Activated naive CD4-positive, alpha-beta T cell treated with anti-CD3 and anti-CD28 coated beads, Interleukin-2, amount 50 U/mL, for 72 hours (primary cell): ENCODE data around the gene WNT7A. TPM values are rescaled to one million over a fixed set of nuclear protein-coding genes. Genes with fewer than 3 reads are reported as not detected.
"Not testable (repeated sequence)": the region's sequence is repeated elsewhere in the genome, so short reads cannot be mapped to it uniquely, and the experiment has no call there.

ENCODE experiments used
- ATAC-seq, 2 donors: fragments of 150-1000 bp; cut with Tn5 transposase; 2 replicates each; pipeline ENCODE4 v1.10.0; 2021; ENCODE audit warnings: mild to moderate bottlenecking in 2 of 2, moderate library complexity in 2 of 2
- DNase-seq, 2 donors: peaks; one replicate each; pipeline ENCODE4 v3.0.0; 2021 to 2022; ENCODE audit warnings: low spot score in 2 of 2
- H3K27ac Mint-ChIP-seq, 2 donors: one replicate each; pipeline ENCODE4 v1.8.0; 2022; ENCODE audit warnings: mild to moderate bottlenecking in 2 of 2, mixed read lengths in 2 of 2
- H3K36me3 Mint-ChIP-seq, 2 donors: one replicate each; pipeline ENCODE4 v1.8.0; 2022; ENCODE audit warnings: mixed read lengths in 2 of 2
- H3K9me3 Mint-ChIP-seq, 2 donors: one replicate each; pipeline ENCODE4 v1.8.0; 2022; ENCODE audit warnings: mixed read lengths in 2 of 2
- total RNA-seq, 2 donors: library from RNA; stranded (reverse); gene quantifications; one replicate each; pipeline ENCODE4 v1.2.3, GENCODE V29; 2022

WNT7A gene
- total RNA-seq: under 1 TPM; 0.06 to 0.14 TPM

DNA sequence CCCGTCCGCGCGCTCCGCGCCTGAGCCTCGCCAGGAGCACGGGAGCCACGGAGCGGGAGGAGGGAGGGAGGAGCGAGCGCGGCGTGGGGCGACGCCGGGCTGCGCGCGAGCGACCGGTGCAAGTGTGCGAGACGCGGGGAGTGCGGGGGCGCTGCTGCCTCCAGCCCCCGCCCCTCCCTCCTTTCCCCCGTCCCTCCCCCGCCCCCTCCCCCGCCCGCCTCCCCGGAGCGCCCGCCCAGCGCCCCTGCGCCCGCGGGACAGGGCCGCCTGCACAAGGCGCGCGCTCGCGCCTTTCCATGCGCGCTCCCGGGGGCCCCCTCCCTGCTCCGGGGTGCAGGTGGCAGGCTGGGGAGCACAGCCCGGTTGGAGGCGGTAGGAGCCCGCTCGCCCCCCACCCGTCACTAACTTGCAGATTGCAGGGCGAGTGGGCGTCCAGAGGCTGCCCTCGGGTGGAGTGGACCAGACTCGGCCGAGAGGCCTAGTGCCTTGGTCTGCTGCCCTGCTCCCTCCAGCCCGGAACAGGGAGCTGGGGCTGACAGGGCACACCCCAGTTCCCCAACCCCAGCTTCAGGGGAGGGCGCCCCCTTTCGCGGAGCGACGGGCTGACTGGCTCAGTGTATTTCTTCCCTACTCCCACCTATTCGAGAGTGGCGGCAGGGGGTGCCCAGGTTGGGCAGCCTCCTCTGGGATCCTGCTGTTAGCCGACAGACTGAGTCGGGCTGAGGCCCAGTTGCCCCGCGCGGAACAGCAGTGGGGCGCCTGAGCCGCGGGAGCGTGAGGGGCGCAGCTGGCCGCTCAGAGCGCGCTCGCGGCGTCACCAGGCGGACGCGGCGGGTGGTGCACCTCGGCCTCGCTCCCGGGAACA is at the start of gene WNT7A:
WNT7A (minus strand) TSS at position 126 of the 865 bp plus-strand sequence. CDS start 255 bp downstream, outside the sequence.
- Mint-ChIP-seq H3K27ac (no peak within 1 kb of the TSS), H3K9me3 (no peaks in the 10 kb centered on the region), H3K36me3 (no peaks in the 10 kb centered on the region)
- peak; percentile 68 to 76 for DNase-seq
- peak; percentile 71 to 82 for ATAC-seq

DNA sequence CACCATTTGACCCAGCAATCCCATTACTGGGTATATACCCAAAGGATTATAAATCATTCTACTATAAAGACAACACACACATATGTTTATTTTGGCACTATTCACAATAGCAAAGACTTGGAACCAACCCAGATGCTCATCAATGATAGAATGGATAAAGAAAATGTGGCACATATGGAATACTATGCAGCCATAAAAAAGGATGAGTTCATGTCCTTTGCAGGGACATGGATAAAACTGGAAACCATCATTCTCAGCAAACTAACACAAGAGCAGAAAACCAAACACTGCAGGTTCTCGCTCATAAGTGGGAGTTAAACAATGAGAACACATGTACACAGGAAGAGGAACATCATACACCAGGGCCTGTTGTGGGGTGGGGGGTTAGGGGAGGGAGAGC is 48.9 kb upstream of the WNT7A start:
- not testable (repeated sequence) for H3K27ac Mint-ChIP-seq, ATAC-seq, DNase-seq
- Mint-ChIP-seq H3K9me3 (peaks cover 27 to 52% of the 10 kb centered on the region in 2 donors), H3K36me3 (peaks cover 21 to 46% of the 10 kb centered on the region in 2 donors)

GRCh38 chr3:13927295-13927694 is 47.4 kb upstream of the WNT7A start:
- Mint-ChIP-seq H3K36me3 (peaks cover 17 to 35% of the 10 kb centered on the region in 2 donors), H3K9me3 (peaks cover 24 to 49% of the 10 kb centered on the region in 2 donors), H3K27ac (no peak overlapping the region)
- no peak for ATAC-seq
- DNase-seq: no peak

DNA sequence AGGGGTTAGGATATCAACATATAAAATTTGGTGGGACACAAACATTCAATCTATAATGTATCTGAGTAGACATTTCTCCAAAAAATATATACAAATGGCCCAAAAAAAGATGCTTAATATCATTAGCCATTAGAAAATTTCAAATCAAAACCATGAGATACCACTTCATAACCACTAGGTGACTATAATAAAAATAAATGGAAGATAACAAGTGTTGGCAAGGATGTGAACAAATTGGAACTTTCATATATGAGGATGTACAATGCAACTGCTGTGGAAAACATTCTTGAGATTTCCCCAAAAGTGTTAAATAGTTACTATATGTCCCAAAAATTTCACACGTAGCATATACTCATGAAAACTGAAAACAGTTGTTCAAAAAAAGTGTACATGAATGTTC is 36.5 kb upstream of the WNT7A start:
- DNase-seq (no peak), ATAC-seq (no peak)
- peaks cover 45% of the 10 kb centered on the region in 2 donors for H3K9me3 Mint-ChIP-seq
- no peak overlapping the region for H3K27ac Mint-ChIP-seq
- H3K36me3 Mint-ChIP-seq: peaks cover 30 to 40% of the 10 kb centered on the region in 2 donors

- peaks cover 56 to 62% of the 10 kb centered on the region in 2 donors for H3K36me3 Mint-ChIP-seq
- no peak overlapping the region for H3K27ac Mint-ChIP-seq
- H3K9me3 Mint-ChIP-seq: peaks cover 45 to 60% of the 10 kb centered on the region in 2 donors
- no peak for DNase-seq
- no peak for ATAC-seq
Observed at GRCh38 chr3:13902648-13903238, 22.9 kb upstream of the WNT7A start.

DNA sequence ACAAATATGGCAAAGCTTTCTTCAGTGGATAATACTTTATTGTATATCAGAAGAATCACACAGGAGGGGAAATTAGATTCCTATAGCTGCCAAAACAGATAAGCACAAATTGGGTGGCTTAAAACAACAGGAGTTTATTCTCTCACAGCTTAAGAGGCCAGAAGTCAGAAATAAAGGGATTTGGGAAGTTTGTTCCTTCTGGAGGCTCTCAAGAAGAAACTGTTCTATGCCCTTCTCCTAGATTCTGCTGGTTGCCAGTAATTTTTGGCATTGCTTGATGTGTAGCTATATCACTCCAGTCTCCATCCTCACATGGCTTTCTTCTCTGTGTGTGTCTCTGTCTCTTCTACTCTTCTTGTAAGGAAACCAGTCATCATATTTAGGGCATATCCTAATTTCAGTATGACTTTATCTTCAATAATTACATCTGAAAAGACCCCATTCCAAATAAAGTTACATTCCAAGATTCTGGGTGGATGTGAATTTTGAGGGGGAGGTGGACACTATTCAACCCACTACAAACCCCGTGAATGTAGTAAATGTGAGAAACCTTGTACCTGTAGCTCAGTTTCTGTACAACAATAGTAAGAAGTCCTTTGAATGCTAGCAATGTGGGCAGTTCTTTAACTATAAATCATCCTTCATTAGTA is 22.2 kb upstream of the WNT7A start:
- ATAC-seq: no peak
- Mint-ChIP-seq H3K36me3 (peaks cover 57 to 62% of the 10 kb centered on the region in 2 donors), H3K9me3 (peaks cover 44 to 57% of the 10 kb centered on the region in 2 donors), H3K27ac (no peak overlapping the region)
- DNase-seq: no peak

DNA sequence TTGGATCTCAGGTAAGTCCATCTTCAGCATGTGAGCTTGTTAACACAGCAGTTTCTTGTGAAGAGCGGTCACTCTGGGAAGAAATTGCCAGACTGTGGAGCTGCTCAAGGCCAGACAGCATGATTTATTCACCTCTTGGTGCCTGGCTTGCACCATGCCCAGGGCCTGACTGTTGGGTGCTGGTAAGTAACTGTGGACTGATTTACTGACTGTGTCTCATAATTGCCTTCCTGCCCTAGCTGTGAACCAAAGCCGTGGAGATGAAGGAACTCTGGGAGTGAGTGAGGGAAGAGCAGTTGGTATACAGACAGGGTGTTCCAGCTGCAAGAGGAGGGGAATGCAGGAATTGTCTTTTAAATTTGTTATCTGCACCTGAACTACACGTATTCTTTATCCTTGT is 18.5 kb upstream of the WNT7A start:
- ATAC-seq (no peak), DNase-seq (no peak)
- H3K9me3 Mint-ChIP-seq: peaks cover 25 to 42% of the 10 kb centered on the region in 2 donors
- H3K36me3 Mint-ChIP-seq: peaks cover 37 to 43% of the 10 kb centered on the region in 2 donors
- H3K27ac Mint-ChIP-seq: no peak overlapping the region

GRCh38 chr3:13896473-13897154 is 16.7 kb upstream of the WNT7A start:
- peaks cover 31 to 36% of the 10 kb centered on the region in 2 donors for H3K36me3 Mint-ChIP-seq
- H3K9me3 Mint-ChIP-seq: peaks cover 20 to 41% of the 10 kb centered on the region in 2 donors
- peak overlapping the region in 1 of 2 donors; percentile 91 for H3K27ac Mint-ChIP-seq
- DNase-seq (peak in 1 of 2 donors; percentile 60), ATAC-seq (peak; percentile 46 to 50)

DNA sequence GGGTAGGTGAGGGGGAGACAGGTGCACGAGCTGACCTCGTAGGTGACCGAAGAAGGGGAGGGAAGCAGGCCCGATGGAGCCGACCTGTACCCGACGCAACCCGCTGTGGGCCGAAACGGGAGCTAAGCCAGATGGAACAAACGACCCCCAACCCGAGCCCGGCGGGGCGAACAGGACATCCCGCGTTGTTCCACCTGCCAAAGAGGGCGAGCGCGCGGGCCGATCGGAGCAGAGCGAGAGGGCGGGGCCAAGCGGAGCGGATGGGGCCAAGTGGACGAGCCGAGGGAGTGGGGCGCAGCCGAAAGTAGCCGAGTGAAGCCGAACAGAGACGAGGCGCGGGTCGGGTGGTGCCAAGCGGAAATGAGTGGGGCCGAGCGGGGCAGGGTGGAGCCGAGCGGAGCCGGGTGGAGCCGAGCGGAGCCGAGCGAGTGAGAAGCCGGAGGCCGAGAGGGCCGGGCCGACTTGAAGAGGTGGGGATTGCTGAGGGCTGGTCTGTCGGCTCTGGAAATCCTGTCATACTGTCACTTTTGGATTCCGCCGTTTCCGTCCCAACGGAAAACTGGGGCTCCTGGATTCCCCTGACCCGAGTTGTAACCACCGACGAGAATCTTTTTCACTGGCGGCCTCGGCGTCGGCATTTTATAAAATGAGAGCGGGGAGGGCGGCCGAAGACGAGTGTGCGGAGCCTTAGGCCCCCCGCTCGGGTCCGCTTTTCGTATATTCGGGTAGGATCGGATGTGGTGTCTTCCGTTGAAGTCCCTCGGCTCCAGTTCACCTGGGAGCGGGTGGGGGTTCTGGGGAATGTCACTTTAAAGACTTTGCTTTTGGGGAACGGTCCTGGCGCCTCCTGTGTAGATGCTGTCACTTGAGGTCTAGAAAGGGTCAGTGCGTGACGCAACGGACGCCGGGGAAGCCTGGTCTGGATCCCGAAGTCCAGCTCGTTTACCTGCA is 15.6 kb upstream of the WNT7A start:
- H3K36me3 Mint-ChIP-seq: peaks cover 25 to 26% of the 10 kb centered on the region in 2 donors
- peak overlapping the region; percentile 91 to 96 for H3K27ac Mint-ChIP-seq
- peak; percentile 96 to 98 for ATAC-seq

DNA sequence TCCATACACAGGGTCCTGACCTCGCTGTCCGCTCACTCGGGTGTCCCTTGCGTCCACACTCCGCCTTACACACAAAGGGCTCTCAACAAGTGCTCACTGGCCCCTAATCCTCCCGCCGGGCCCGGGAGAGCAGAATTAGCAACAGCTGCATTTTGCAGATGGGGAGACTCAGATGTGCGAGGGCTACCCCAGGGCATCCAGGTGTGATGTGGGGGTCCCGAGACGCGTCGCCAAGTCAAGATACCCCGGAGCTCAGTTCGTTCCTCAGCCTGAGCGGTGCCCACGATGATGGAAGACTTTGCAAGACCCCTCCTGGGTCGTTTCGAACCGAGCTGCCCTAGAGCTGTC is 14.9 kb upstream of the WNT7A start:
- Mint-ChIP-seq H3K27ac (peak overlapping the region; percentile 91 to 96), H3K36me3 (peaks cover 19 to 23% of the 10 kb centered on the region in 2 donors), H3K9me3 (peaks cover 14 to 26% of the 10 kb centered on the region in 2 donors)
- ATAC-seq: no peak
- no peak for DNase-seq

More for the DNA sequence above, 15.6 kb upstream of the WNT7A start:
- DNase-seq: peak; percentile 93 to 94
- peaks cover 16 to 33% of the 10 kb centered on the region in 2 donors for H3K9me3 Mint-ChIP-seq

- H3K36me3 Mint-ChIP-seq: peaks cover 16 to 18% of the 10 kb centered on the region in 2 donors
- DNase-seq (no peak), ATAC-seq (no peak)
- H3K9me3 Mint-ChIP-seq: peaks cover 9 to 21% of the 10 kb centered on the region in 2 donors
- H3K27ac Mint-ChIP-seq: no peak overlapping the region
Observed at GRCh38 chr3:13894096-13894806, 14.4 kb upstream of the WNT7A start.

DNA sequence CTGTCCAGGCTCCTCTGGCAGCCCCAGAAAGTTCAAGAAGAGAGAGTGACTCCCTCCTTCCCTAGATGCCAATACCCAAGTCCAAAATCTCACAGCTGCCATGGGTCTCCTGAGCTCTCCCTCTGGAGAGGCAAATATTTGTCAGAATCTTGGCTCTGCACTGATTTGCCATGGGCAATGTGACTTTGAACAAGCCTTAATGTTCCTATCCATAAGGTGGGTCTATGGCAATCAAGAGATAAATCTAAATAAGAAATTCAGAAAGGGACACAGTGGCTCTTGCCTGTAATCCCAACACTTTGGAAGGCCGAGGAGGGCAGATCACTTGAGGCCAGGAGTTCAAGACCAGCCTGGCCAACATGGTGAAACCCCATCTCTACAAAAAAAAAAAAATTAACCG is 12.4 kb upstream of the WNT7A start:
- peaks cover 0 to 6% of the 10 kb centered on the region in 2 donors for H3K36me3 Mint-ChIP-seq
- no peak for DNase-seq
- no peak for ATAC-seq
- H3K9me3 Mint-ChIP-seq: peaks cover 4 to 9% of the 10 kb centered on the region in 2 donors
- H3K27ac Mint-ChIP-seq: peak overlapping the region in 1 of 2 donors; percentile 26

DNA sequence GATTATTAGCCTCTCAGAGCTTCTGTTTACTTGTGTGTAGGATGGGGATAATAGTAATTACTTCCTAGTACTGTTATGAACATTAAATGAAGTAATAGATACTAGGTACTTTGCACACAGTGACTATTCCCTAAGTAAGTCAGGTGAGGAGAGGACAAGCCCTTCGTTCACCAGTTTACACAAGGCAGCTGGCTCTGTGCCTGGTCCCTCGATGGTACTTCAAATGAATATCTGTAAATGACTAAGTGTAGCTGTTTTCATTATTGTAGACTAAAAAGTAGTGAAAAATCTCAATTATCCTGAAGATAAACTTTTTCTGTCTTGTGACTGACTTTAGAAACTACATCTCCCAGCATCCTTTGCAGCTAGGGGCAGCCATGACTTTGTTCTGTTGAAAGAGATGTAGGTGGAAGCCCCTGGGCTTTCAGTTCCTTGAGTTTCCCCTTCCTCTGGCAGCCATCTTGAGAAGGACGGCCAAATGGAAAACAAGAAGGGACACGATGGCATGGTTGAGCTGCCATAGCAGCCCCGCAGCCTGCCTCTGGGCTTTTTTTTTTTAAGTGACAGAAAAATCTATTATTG is 11.7 kb upstream of the WNT7A start:
- Mint-ChIP-seq H3K27ac (peak overlapping the region in 1 of 2 donors; percentile 86), H3K9me3 (peaks cover 4 to 9% of the 10 kb centered on the region in 2 donors)
- DNase-seq: no peak

DNA sequence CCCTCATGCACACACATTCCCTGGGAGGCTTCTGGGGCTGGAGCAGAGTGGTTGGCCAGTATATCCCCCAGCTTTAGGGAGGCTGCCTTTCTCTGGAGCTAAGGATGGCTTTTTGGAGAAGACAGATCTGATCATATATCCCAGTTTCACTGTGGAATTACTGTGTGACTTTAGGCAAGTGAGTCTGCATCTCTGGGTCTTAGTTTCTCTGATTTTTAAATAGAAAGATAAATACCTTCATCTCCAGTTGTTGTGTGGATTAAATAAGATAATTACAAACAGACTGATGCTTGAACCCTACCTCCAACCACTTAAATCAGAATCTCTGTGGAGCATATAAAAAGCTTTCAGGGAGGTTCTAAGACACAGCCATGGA is 11.1 kb upstream of the WNT7A start:
- Mint-ChIP-seq H3K27ac (peak overlapping the region in 1 of 2 donors; percentile 86), H3K36me3 (peaks cover 0 to 6% of the 10 kb centered on the region in 2 donors), H3K9me3 (peaks cover 4 to 9% of the 10 kb centered on the region in 2 donors)
- DNase-seq: no peak
- ATAC-seq: no peak

More for the DNA sequence above, 11.7 kb upstream of the WNT7A start:
- peaks cover 0 to 6% of the 10 kb centered on the region in 2 donors for H3K36me3 Mint-ChIP-seq
- no peak for ATAC-seq
